ENCODE measurements around the gene BNIP5. TPM values are rescaled to one million over a fixed set of nuclear protein-coding genes. Genes with fewer than 3 reads are reported as not detected.

The BNIP5 gene
- total and polyA plus RNA-seq, 9 donors, result 0.01 to 1.4 (median 0.12) TPM; not detected in 4

GRCh38 chr6:36306375-36306774, 30.3 kb downstream of the BNIP5 start:
- WGBS, 3 donors, result 86 to 91% (median 88%) methylated on average over 7 of the region's 7 CpGs
- Histone ChIP-seq H3K27me3 (no peaks in the 10 kb centered on the region), H3K27ac (no peak overlapping the region), H3K4me3 (no peak overlapping the region), H3K9me3 (no peaks in the 10 kb centered on the region), H3K36me3 (no peaks in the 10 kb centered on the region), H3K4me1 (ENCODE audit: insufficient read depth) (peaks cover 6% of the 10 kb centered on the region)
- DNase-seq, result no peak
- intact Hi-C loops (cut with DNase I), result no loop called here
- no peak for TF ChIP-seq CTCF (IDR thresholded peaks at IDR 0.05)
- TF ChIP-seq POLR2A (IDR thresholded peaks at IDR 0.05), result no peak
- no peak for TF ChIP-seq EP300 (IDR thresholded peaks at IDR 0.05)

- H3K36me3 ChIP-seq, result no peaks in the 10 kb centered on the region
- peaks cover 6% of the 10 kb centered on the region for H3K4me1 ChIP-seq (ENCODE audit: insufficient read depth)
- H3K9me3 ChIP-seq, result no peaks in the 10 kb centered on the region
- no peak for DNase-seq
- no peak for TF ChIP-seq POLR2A (IDR thresholded peaks at IDR 0.05)
- TF ChIP-seq EP300 (IDR thresholded peaks at IDR 0.05), result no peak
- TF ChIP-seq CTCF (IDR thresholded peaks at IDR 0.05), result no peak
- H3K27me3 ChIP-seq, result no peaks in the 10 kb centered on the region
- H3K27ac ChIP-seq, result no peak overlapping the region
- intact Hi-C loops (cut with DNase I), result no loop called here
- WGBS, 3 donors, result 93 to 97% (median 95%) methylated on average over 11 of the region's 11 CpGs
- no peak overlapping the region for H3K4me3 ChIP-seq
Observed at GRCh38 chr6:36305885-36306284, 30.8 kb downstream of the BNIP5 start.

GRCh38 chr6:36302227-36302976, 34.3 kb downstream of the BNIP5 start:
- H3K4me1 ChIP-seq (ENCODE audit: insufficient read depth), result peaks cover 6% of the 10 kb centered on the region
- no peaks in the 10 kb centered on the region for H3K9me3 ChIP-seq
- no peaks in the 10 kb centered on the region for H3K27me3 ChIP-seq
- peak; percentile 87 to 93 (median 90) for TF ChIP-seq CTCF (IDR thresholded peaks at IDR 0.05)
- no peak for TF ChIP-seq EP300 (IDR thresholded peaks at IDR 0.05)
- no peak overlapping the region for H3K27ac ChIP-seq
- DNase-seq, result peak; percentile 82 to 91 (median 83)
- H3K36me3 ChIP-seq, result no peaks in the 10 kb centered on the region
- intact Hi-C loops (cut with DNase I), result loop anchor here in 3 of 4 donors (5.0 kb wide), 1 partner anchor 60 kb away; no protein-coding TSS in a partner anchor
- H3K4me3 ChIP-seq, result no peak overlapping the region
- 31 to 41% (median 35%) methylated on average over 13 of the region's 13 CpGs for WGBS, 3 donors

DNA sequence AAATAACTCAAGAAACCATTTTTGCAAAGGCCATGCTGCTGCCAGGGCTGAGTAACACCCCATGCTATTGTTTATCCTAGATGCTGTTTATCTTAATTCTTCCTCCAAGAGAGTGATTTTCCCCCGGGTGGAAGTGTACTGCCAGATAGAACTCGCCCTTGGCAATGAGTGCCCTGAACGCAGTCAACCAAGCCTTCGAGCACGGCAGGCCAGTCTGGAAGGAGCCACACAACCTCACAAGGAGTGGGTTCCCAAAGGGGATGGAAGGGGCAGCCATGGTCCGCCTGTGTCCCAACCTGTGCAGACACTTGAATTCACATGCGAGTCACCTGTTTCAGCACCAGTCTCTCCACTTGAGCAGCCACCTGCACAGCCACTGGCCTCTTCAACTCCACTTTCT, 34.9 kb downstream of the BNIP5 start:
- DNase-seq, result no peak
- TF ChIP-seq EP300 (IDR thresholded peaks at IDR 0.05) (no peak), CTCF (IDR thresholded peaks at IDR 0.05) (no peak), POLR2A (IDR thresholded peaks at IDR 0.05) (no peak)
- Histone ChIP-seq H3K9me3 (no peaks in the 10 kb centered on the region), H3K27ac (no peak overlapping the region), H3K36me3 (no peaks in the 10 kb centered on the region), H3K27me3 (no peaks in the 10 kb centered on the region), H3K4me1 (ENCODE audit: insufficient read depth) (peaks cover 6% of the 10 kb centered on the region), H3K4me3 (no peak overlapping the region)
- intact Hi-C loops (cut with DNase I), result loop anchor here (2.0 to 5.0 kb wide), 2 partner anchors 59 to 61 kb away; no protein-coding TSS in a partner anchor
- WGBS, 3 donors, result 40 to 46% (median 44%) methylated on average over 7 of the region's 7 CpGs

Data from ovary (tissue), 9 donors.